Measurements from ENCODE around the gene AGPS. TPM values are rescaled to one million over a fixed set of nuclear protein-coding genes. Genes with fewer than 3 reads are reported as not detected.

Gene AGPS
- total RNA-seq, 1 experiment from 2014 or later = 69.9 TPM

GRCh38 chr2:177584030-177584692 is 191.6 kb downstream of the AGPS start:
- intact Hi-C loops (cut with micrococcal nuclease; ENCODE audit: unreplicated experiment) = no loop called here
- H3K4me1 Mint-ChIP-seq (ENCODE audit: low read depth, unreplicated experiment) = no peaks in the 10 kb centered on the region
- no peak overlapping the region for H3K27ac Mint-ChIP-seq (ENCODE audit: unreplicated experiment)
- CTCF ChIA-PET = no interaction called here
- no peaks in the 10 kb centered on the region for H3K27me3 Mint-ChIP-seq (ENCODE audit: unreplicated experiment)
- H3K4me3 Mint-ChIP-seq (ENCODE audit: low read depth, unreplicated experiment) = no peak overlapping the region
- TF ChIP-seq CTCF (IDR thresholded peaks at IDR 0.05; ENCODE audit: unreplicated experiment) = no peak
- DNase-seq = no peak
- H3K36me3 Mint-ChIP-seq (ENCODE audit: insufficient read depth, unreplicated experiment) = no peaks in the 10 kb centered on the region
- no peaks in the 10 kb centered on the region for H3K9me3 Mint-ChIP-seq (ENCODE audit: low read depth, unreplicated experiment)
- BruUV-seq (replicated peaks) = no TSS peak

- Mint-ChIP-seq H3K27me3 (ENCODE audit: unreplicated experiment) (no peaks in the 10 kb centered on the region), H3K27ac (ENCODE audit: unreplicated experiment) (no peak overlapping the region), H3K9me3 (ENCODE audit: low read depth, unreplicated experiment) (no peaks in the 10 kb centered on the region), H3K36me3 (ENCODE audit: insufficient read depth, unreplicated experiment) (no peaks in the 10 kb centered on the region), H3K4me1 (ENCODE audit: low read depth, unreplicated experiment) (no peaks in the 10 kb centered on the region), H3K4me3 (ENCODE audit: low read depth, unreplicated experiment) (no peak overlapping the region)
- TF ChIP-seq CTCF (IDR thresholded peaks at IDR 0.05; ENCODE audit: unreplicated experiment) = no peak
- intact Hi-C loops (cut with micrococcal nuclease; ENCODE audit: unreplicated experiment) = no loop called here
- no peak for DNase-seq
- no TSS peak for BruUV-seq (replicated peaks)
- CTCF ChIA-PET = interaction anchor here (0.5 kb wide), 1 partner anchor 308 kb away, joined by 4 read pairs; no protein-coding TSS in a partner anchor
These were observed 192.8 kb downstream of the AGPS start for GRCh38 chr2:177585234-177585863.

- Mint-ChIP-seq H3K27me3 (ENCODE audit: unreplicated experiment) (no peaks in the 10 kb centered on the region), H3K36me3 (ENCODE audit: insufficient read depth, unreplicated experiment) (no peaks in the 10 kb centered on the region), H3K4me1 (ENCODE audit: low read depth, unreplicated experiment) (no peaks in the 10 kb centered on the region), H3K9me3 (ENCODE audit: low read depth, unreplicated experiment) (no peaks in the 10 kb centered on the region), H3K4me3 (ENCODE audit: low read depth, unreplicated experiment) (no peak overlapping the region), H3K27ac (ENCODE audit: unreplicated experiment) (no peak overlapping the region)
- CTCF ChIA-PET = no interaction called here
- TF ChIP-seq CTCF (IDR thresholded peaks at IDR 0.05; ENCODE audit: unreplicated experiment) = no peak
- no TSS peak for BruUV-seq (replicated peaks)
- no peak for DNase-seq
- intact Hi-C loops (cut with micrococcal nuclease; ENCODE audit: unreplicated experiment) = no loop called here
These were observed 193.6 kb downstream of the AGPS start for GRCh38 chr2:177586154-177586553.

- no peak overlapping the region for H3K4me3 Mint-ChIP-seq (ENCODE audit: low read depth, unreplicated experiment)
- no peaks in the 10 kb centered on the region for H3K27me3 Mint-ChIP-seq (ENCODE audit: unreplicated experiment)
- intact Hi-C loops (cut with micrococcal nuclease; ENCODE audit: unreplicated experiment) = no loop called here
- TF ChIP-seq CTCF (IDR thresholded peaks at IDR 0.05; ENCODE audit: unreplicated experiment) = no peak
- no peak for DNase-seq
- no TSS peak for BruUV-seq (replicated peaks)
- H3K36me3 Mint-ChIP-seq (ENCODE audit: insufficient read depth, unreplicated experiment) = no peaks in the 10 kb centered on the region
- CTCF ChIA-PET = no interaction called here
- no peaks in the 10 kb centered on the region for H3K9me3 Mint-ChIP-seq (ENCODE audit: low read depth, unreplicated experiment)
- no peak overlapping the region for H3K27ac Mint-ChIP-seq (ENCODE audit: unreplicated experiment)
- no peaks in the 10 kb centered on the region for H3K4me1 Mint-ChIP-seq (ENCODE audit: low read depth, unreplicated experiment)
These were observed 194.8 kb downstream of the AGPS start for GRCh38 chr2:177587371-177587770.
